Measurements from ENCODE around the gene GLRA2. TPM values are rescaled to one million over a fixed set of nuclear protein-coding genes. Genes with fewer than 3 reads are reported as not detected.

GLRA2 gene
- total RNA-seq, 1 donor from 2014 or later = not detected

- no peak overlapping the region for H3K27ac Mint-ChIP-seq
- H3K4me3 Mint-ChIP-seq = no peak overlapping the region
- Histone ChIP-seq H2AFZ (replicated peaks) (no peak overlapping the region), H3K4me1 (no peaks in the 10 kb centered on the region), H3K9me3 (ENCODE audit: low read depth) (no peaks in the 10 kb centered on the region), H3K27me3 (no peaks in the 10 kb centered on the region), H3F3A (ENCODE audit: low read depth) (no peaks in the 10 kb centered on the region), H3K4me3 (no peak overlapping the region), H4K20me1 (ENCODE audit: low read depth) (no peaks in the 10 kb centered on the region), H3K27ac (no peak overlapping the region), H3K36me3 (no peaks in the 10 kb centered on the region), H3K79me2 (ENCODE audit: low read depth) (no peaks in the 10 kb centered on the region), H3K9ac (no peak overlapping the region), H3K4me2 (no peak overlapping the region)
- no peak for DNase-seq (ENCODE audit: low spot score)
- no peaks in the 10 kb centered on the region for H3K36me3 Mint-ChIP-seq
- H3K4me1 Mint-ChIP-seq = no peaks in the 10 kb centered on the region
- no peaks in the 10 kb centered on the region for H3K27me3 Mint-ChIP-seq (ENCODE audit: insufficient read depth, low read depth)
- peaks cover 4% of the 10 kb centered on the region for H3K9me3 Mint-ChIP-seq
- no peak for TF ChIP-seq EZH2 (IDR thresholded peaks at IDR 0.05)
- TF ChIP-seq EZH2phosphoT487 (IDR thresholded peaks at IDR 0.05) = no peak
Observed at GRCh38 chrX:14616836-14617235, 87.5 kb downstream of the GLRA2 start.

- DNase-seq (ENCODE audit: low spot score) = no peak
- Mint-ChIP-seq H3K4me3 (no peak overlapping the region), H3K4me1 (no peaks in the 10 kb centered on the region), H3K9me3 (peaks cover 5% of the 10 kb centered on the region), H3K27me3 (ENCODE audit: insufficient read depth, low read depth) (no peaks in the 10 kb centered on the region), H3K27ac (no peak overlapping the region), H3K36me3 (no peaks in the 10 kb centered on the region)
- Histone ChIP-seq H3K36me3 (no peaks in the 10 kb centered on the region), H4K20me1 (ENCODE audit: low read depth) (no peaks in the 10 kb centered on the region), H3F3A (ENCODE audit: low read depth) (no peaks in the 10 kb centered on the region), H3K9ac (no peak overlapping the region), H3K4me2 (no peak overlapping the region), H3K27me3 (no peaks in the 10 kb centered on the region), H3K27ac (no peak overlapping the region), H3K4me3 (no peak overlapping the region), H3K4me1 (no peaks in the 10 kb centered on the region), H2AFZ (replicated peaks) (no peak overlapping the region), H3K9me3 (ENCODE audit: low read depth) (no peaks in the 10 kb centered on the region), H3K79me2 (ENCODE audit: low read depth) (no peaks in the 10 kb centered on the region)
- TF ChIP-seq EZH2phosphoT487 (IDR thresholded peaks at IDR 0.05) = no peak
- no peak for TF ChIP-seq EZH2 (IDR thresholded peaks at IDR 0.05)
- TF ChIP-seq, protein P1, sequence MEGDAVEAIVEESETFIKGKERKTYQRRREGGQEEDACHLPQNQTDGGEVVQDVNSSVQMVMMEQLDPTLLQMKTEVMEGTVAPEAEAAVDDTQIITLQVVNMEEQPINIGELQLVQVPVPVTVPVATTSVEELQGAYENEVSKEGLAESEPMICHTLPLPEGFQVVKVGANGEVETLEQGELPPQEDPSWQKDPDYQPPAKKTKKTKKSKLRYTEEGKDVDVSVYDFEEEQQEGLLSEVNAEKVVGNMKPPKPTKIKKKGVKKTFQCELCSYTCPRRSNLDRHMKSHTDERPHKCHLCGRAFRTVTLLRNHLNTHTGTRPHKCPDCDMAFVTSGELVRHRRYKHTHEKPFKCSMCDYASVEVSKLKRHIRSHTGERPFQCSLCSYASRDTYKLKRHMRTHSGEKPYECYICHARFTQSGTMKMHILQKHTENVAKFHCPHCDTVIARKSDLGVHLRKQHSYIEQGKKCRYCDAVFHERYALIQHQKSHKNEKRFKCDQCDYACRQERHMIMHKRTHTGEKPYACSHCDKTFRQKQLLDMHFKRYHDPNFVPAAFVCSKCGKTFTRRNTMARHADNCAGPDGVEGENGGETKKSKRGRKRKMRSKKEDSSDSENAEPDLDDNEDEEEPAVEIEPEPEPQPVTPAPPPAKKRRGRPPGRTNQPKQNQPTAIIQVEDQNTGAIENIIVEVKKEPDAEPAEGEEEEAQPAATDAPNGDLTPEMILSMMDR (IDR thresholded peaks at IDR 0.05) = no peak
Observed at GRCh38 chrX:14618177-14618965, 89.0 kb downstream of the GLRA2 start.

DNA sequence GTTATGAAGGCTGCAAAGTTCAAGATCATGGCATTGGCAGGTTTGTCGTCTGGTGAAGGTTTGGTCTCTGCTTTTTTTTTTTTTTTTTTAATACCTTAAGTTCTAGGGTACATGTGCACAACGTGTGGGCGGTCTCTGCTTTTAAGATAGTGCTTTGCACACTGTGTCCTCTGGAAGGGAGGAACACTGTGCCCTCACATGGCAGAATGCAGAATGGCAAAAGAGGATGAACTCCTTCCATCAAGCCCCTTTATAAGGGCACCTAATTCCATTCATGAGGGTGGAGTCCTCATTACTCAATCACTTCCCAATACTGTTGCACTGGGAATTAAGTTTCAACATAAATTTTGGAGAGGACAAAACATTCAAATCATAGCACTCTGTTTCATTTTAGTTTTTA lies 101.4 kb downstream of the GLRA2 start:
- Histone ChIP-seq H3K27me3 (no peaks in the 10 kb centered on the region), H3K36me3 (no peaks in the 10 kb centered on the region), H3K4me1 (no peaks in the 10 kb centered on the region), H3F3A (ENCODE audit: low read depth) (no peaks in the 10 kb centered on the region), H3K27ac (no peak overlapping the region), H3K9me3 (ENCODE audit: low read depth) (no peaks in the 10 kb centered on the region), H4K20me1 (ENCODE audit: low read depth) (no peaks in the 10 kb centered on the region), H3K4me3 (no peak overlapping the region), H3K79me2 (ENCODE audit: low read depth) (no peaks in the 10 kb centered on the region), H3K4me2 (no peak overlapping the region), H2AFZ (replicated peaks) (no peak overlapping the region), H3K9ac (no peak overlapping the region)
- Mint-ChIP-seq H3K27ac (no peak overlapping the region), H3K9me3 (no peaks in the 10 kb centered on the region), H3K4me3 (no peak overlapping the region), H3K27me3 (ENCODE audit: insufficient read depth, low read depth) (no peaks in the 10 kb centered on the region), H3K4me1 (no peaks in the 10 kb centered on the region), H3K36me3 (no peaks in the 10 kb centered on the region)
- DNase-seq (ENCODE audit: low spot score) = peak; percentile 27
- TF ChIP-seq EZH2 (IDR thresholded peaks at IDR 0.05) = no peak
- TF ChIP-seq, protein P1 (IDR thresholded peaks at IDR 0.05) = peak; percentile 35

Measured in neural progenitor cell (in vitro differentiated cells).